Left cardiac atrium (tissue), 4 donors: Measurements from ENCODE around the gene SPATA9. TPM values are rescaled to one million over a fixed set of nuclear protein-coding genes. Genes with fewer than 3 reads are reported as not detected.

ENCODE experiments used
- ATAC-seq, 2 donors: fragments of 200-7000 bp; cut with Tn5 transposase; one replicate each; pipeline ENCODE4 v1.9.1; 2020; ENCODE audit warnings: mild to moderate bottlenecking in 2 of 2, moderate library complexity in 2 of 2
- DNase-seq: peaks from one replicate; pipeline ENCODE4 v3.0.0-alpha.2; 2020
- intact Hi-C, 2 donors: fragments of 100-400 bp; cut with DNase I; formaldehyde crosslinking; loops; one replicate each; pipeline versions ENCODE4 v1.14.1 to v1.15.1; 2022 to 2023
- total RNA-seq, 2 donors: library from RNA; stranded (reverse); fragmentation: NEBNext Ultra II Directional; extraction: Animal tissue kit (Norgen Biotek cat#: 25700); gene quantifications; one replicate each; pipeline ENCODE4 v1.2.1, GENCODE V29; 2021
- donor health status: DM: no; HTN: yes; CAD: no.
- donor health status: DM: no; HTN: yes; CAD: no; lungs with severe emphysema.
- donor health status: DM: yes; HTN: yes; CAD: no.
- donor health status: Dilated cardiomyopathy.

SPATA9 gene
- total RNA-seq, 2 donors from 2014 or later = 0.21 to 0.47 TPM

GRCh38 chr5:95630394-95630917 lies 52.3 kb downstream of the SPATA9 start:
- DNase-seq = no peak
- intact Hi-C loops = no loop called here
- ATAC-seq = no peak

DNA sequence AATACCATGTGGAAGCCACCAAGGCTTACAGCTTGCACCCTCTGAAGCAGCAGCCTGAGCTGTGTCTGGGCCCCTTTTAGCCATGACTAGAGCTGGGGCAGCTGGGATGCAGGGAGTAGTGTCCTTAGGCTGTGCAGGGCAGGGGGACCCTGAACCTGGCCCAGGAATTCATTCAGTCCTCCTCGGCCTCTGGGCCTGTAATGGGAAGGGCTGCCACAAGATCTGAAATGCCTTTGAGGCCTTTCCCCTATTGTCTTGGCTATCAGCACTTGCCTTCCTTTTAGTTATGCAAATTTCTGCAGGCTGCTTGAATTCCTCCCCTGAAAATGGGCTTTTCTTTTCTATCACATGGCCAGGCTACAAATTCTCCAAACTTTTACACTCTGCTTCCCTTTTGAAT lies 53.9 kb downstream of the SPATA9 start:
- ATAC-seq (no peak), DNase-seq (no peak)
- intact Hi-C loops = no loop called here

GRCh38 chr5:95627971-95628810 lies 54.6 kb downstream of the SPATA9 start:
- intact Hi-C loops = no loop called here
- ATAC-seq (no peak), DNase-seq (no peak)

- intact Hi-C loops = no loop called here
- ATAC-seq (peak in 1 of 2 donors; percentile 49), DNase-seq (no peak)
Observed at GRCh38 chr5:95626701-95627100, 56.1 kb downstream of the SPATA9 start.

DNA sequence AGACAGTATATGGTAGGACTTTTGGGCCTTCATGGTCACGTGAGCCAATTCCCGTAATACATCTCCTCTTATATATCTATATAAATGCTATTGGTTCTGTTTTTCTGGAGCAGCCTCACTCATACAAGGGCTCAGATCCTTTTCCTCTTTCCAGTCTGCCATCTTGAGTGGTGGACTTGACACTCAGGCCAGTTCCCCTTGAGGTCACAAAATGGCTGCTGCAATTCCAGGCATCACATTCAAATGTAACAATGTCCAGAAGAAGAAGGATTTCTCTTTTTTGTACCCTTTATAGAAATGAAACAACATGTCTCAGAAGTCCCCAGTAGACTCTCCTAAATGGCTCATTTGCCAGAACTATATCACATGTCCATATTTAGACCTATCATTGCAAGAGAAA lies 58.4 kb downstream of the SPATA9 start:
- ATAC-seq (no peak), DNase-seq (no peak)
- intact Hi-C loops = no loop called here

GRCh38 chr5:95623706-95624105 lies 59.1 kb downstream of the SPATA9 start:
- intact Hi-C loops = no loop called here
- ATAC-seq = no peak

GRCh38 chr5:95621839-95622629 lies 60.8 kb downstream of the SPATA9 start:
- no peak for DNase-seq
- intact Hi-C loops = no loop called here
- no peak for ATAC-seq

More at GRCh38 chr5:95623706-95624105, 59.1 kb downstream of the SPATA9 start:
- DNase-seq = no peak

DNA sequence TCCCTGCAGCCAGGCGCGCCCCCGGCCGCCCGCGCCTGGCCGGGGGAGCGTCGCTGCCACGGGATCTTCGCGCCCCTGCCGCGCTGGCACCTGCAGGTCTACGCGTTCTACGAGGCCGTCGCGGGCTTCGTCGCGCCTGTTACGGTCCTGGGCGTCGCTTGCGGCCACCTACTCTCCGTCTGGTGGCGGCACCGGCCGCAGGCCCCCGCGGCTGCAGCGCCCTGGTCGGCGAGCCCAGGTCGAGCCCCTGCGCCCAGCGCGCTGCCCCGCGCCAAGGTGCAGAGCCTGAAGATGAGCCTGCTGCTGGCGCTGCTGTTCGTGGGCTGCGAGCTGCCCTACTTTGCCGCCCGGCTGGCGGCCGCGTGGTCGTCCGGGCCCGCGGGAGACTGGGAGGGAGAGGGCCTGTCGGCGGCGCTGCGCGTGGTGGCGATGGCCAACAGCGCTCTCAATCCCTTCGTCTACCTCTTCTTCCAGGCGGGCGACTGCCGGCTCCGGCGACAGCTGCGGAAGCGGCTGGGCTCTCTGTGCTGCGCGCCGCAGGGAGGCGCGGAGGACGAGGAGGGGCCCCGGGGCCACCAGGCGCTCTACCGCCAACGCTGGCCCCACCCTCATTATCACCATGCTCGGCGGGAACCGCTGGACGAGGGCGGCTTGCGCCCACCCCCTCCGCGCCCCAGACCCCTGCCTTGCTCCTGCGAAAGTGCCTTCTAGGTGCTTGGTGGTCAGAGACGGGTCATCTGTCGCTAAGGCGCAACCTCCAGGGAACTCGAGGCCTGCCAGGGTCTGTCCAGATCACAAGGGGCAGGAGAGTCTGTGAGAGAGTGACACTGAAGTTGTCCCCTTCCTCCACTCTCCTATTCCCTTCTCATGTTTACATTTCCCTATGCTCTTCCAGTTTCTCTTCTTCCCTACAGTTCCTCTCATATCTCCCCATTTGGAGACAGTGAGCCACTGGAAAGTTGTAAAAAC lies 61.6 kb downstream of the SPATA9 start:
- intact Hi-C loops = no loop called here
- peak; percentile 37 for DNase-seq
- ATAC-seq = peak; percentile 54 to 69

DNA sequence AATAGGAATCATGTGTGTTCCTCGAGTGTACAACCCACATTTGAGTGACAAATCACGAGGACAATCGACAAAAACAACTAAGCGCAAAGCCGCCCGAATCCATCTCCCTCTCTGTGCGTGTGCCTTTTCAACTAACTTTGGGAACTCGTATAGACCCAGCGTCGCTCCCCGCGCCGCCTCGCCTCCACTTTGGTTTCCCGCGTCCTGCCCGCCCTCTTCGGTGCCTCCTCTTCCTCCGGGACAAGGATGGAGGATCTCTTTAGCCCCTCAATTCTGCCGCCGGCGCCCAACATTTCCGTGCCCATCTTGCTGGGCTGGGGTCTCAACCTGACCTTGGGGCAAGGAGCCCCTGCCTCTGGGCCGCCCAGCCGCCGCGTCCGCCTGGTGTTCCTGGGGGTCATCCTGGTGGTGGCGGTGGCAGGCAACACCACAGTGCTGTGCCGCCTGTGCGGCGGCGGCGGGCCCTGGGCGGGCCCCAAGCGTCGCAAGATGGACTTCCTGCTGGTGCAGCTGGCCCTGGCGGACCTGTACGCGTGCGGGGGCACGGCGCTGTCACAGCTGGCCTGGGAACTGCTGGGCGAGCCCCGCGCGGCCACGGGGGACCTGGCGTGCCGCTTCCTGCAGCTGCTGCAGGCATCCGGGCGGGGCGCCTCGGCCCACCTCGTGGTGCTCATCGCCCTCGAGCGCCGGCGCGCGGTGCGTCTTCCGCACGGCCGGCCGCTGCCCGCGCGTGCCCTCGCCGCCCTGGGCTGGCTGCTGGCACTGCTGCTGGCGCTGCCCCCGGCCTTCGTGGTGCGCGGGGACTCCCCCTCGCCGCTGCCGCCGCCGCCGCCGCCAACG lies 62.5 kb downstream of the SPATA9 start, which contains the start of gene GPR150:
GPR150 (plus strand) TSS at position 58 of the 840 bp plus-strand sequence; CDS start at position 247, 189 bp downstream.
- ATAC-seq = peak; percentile 67
- DNase-seq = peak; percentile 68
- intact Hi-C loops = no loop called here

DNA sequence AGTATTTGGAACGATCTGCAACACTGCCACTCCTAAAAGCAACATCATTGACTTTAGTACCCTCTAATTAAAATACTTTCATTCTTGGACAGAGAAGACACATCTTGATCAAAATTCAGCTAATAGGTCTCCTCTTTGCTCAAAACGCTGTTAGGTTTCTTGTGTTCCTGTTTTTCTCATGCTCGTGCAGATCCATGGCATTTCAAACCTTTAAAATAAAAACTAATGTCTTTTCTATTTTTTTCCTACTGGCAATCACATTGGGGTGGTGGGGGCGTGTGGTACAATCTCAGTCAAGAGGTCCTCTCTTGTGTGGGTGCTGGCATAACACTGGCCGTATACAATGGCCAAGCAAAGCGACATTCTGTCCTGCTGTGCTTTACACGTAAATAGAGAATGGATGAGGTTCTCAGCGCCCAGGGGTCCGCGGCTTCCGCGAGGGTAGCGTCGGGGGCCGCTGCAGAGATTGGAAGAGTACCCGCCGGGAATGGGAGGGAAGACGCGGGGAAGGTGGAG lies 63.2 kb downstream of the SPATA9 start:
- no peak for DNase-seq
- ATAC-seq = peak in 1 of 2 donors; percentile 15
- intact Hi-C loops = no loop called here

GRCh38 chr5:95619096-95619495 lies 63.7 kb downstream of the SPATA9 start:
- ATAC-seq (no peak), DNase-seq (no peak)
- intact Hi-C loops = no loop called here

GRCh38 chr5:95617057-95617456 lies 65.7 kb downstream of the SPATA9 start:
- ATAC-seq = no peak

GRCh38 chr5:95615164-95615467 lies 67.7 kb downstream of the SPATA9 start:
- intact Hi-C loops = no loop called here
- DNase-seq = no peak
- no peak for ATAC-seq

More at GRCh38 chr5:95617057-95617456, 65.7 kb downstream of the SPATA9 start:
- intact Hi-C loops = no loop called here
- no peak for DNase-seq

- no peak for DNase-seq
- ATAC-seq = no peak
- intact Hi-C loops = no loop called here
Observed at GRCh38 chr5:95613514-95613913, 69.3 kb downstream of the SPATA9 start.

DNA sequence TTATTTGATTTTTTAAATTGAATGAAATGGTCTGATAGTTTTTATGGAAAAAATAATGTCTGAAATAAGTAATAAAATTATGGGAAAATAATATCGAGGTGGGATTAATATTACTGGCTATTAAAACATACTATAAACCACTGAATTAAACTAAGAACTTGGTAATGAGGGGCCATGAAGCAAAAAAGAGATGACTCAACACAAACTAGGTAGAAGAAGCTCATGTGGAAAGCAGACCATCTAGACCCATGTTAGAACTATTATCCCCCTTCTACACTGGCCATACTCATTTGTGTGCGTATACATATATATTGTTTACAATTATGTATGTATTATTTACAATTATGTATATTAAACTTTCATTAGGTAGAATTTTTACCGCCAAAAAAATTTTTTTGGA lies 71.4 kb downstream of the SPATA9 start:
- ATAC-seq = no peak

DNA sequence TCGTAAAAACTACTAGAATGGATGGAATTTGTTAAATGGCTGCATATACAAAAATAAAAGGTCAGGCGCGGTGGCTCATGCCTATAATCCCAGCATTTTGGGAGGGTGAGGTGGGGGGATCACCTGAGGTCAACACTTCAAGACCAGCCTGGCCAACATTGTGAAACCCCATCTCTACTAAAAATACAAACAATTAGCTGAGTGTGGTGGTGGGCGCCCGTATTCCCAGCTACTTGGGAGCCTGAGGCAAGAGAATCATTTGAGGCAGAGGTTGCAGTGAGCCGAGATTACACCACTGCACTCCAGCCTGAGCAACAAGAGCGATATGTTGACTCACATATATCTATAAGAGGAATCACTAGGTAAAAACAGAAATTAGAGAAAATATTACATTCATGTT lies 72.2 kb downstream of the SPATA9 start:
- no peak for DNase-seq
- intact Hi-C loops = no loop called here
- no peak for ATAC-seq

More for the DNA sequence above, 71.4 kb downstream of the SPATA9 start:
- DNase-seq = no peak
- intact Hi-C loops = no loop called here

GRCh38 chr5:95609711-95610110 lies 73.1 kb downstream of the SPATA9 start:
- ATAC-seq = no peak
- intact Hi-C loops = no loop called here

More at GRCh38 chr5:95609711-95610110, 73.1 kb downstream of the SPATA9 start:
- no peak for DNase-seq
